GM12891 (cell line): ENCODE results near the gene CITED4. TPM values are rescaled to one million over a fixed set of nuclear protein-coding genes. Genes with fewer than 3 reads are reported as not detected.

Source experiments
- DNase-seq: peaks from one replicate; pipeline ENCODE4 v3.0.0; 2011; ENCODE audit warnings: low spot score; ENCODE audit not compliant: insufficient read length
- FAIRE-seq: peaks from 2 replicates; lab custom pipeline; 2011; peaks lifted over from hg19 to GRCh38; lab: Jason Lieb, UNC
- PAX5 ChIP-seq: IDR thresholded peaks from 2 replicates; pipeline ENCODE4 v1.6.1; 2011; ENCODE audit warnings: low read length, moderate library complexity, mild to moderate bottlenecking; ENCODE audit not compliant: insufficient read depth, severe bottlenecking
- POLR2A ChIP-seq: IDR thresholded peaks from 2 replicates; pipeline ENCODE4 v1.6.1; 2011; ENCODE audit warnings: low read depth, low read length, control low read depth
- POLR2AphosphoS5 ChIP-seq: IDR thresholded peaks from 2 replicates; pipeline ENCODE4 v1.6.1; 2011; ENCODE audit warnings: low read depth, low read length, control low read depth
- POU2F2 ChIP-seq: IDR thresholded peaks from 2 replicates; pipeline ENCODE4 v1.6.1; 2011; ENCODE audit warnings: low read depth, mild to moderate bottlenecking, control low read depth, low read length, moderate library complexity
- SPI1 ChIP-seq: IDR thresholded peaks from 2 replicates; pipeline ENCODE4 v1.6.1; 2011; ENCODE audit warnings: low read depth, low read length, control low read depth
- TAF1 ChIP-seq: IDR thresholded peaks from 2 replicates; pipeline ENCODE4 v1.6.1; 2011; ENCODE audit warnings: low read depth, low read length, control low read depth
- polyA plus RNA-seq: library from polyadenylated mRNA; unstranded; fragments of >200 nt; gene quantifications from one replicate; pipeline ENCODE4 v1.2.1, GENCODE V29; 2012; ENCODE audit warnings: low read depth, missing spikeins, inconsistent platforms; ENCODE audit not compliant: missing spikeins

Gene CITED4, protein sequence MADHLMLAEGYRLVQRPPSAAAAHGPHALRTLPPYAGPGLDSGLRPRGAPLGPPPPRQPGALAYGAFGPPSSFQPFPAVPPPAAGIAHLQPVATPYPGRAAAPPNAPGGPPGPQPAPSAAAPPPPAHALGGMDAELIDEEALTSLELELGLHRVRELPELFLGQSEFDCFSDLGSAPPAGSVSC
- polyA plus RNA-seq: not detected

DNA sequence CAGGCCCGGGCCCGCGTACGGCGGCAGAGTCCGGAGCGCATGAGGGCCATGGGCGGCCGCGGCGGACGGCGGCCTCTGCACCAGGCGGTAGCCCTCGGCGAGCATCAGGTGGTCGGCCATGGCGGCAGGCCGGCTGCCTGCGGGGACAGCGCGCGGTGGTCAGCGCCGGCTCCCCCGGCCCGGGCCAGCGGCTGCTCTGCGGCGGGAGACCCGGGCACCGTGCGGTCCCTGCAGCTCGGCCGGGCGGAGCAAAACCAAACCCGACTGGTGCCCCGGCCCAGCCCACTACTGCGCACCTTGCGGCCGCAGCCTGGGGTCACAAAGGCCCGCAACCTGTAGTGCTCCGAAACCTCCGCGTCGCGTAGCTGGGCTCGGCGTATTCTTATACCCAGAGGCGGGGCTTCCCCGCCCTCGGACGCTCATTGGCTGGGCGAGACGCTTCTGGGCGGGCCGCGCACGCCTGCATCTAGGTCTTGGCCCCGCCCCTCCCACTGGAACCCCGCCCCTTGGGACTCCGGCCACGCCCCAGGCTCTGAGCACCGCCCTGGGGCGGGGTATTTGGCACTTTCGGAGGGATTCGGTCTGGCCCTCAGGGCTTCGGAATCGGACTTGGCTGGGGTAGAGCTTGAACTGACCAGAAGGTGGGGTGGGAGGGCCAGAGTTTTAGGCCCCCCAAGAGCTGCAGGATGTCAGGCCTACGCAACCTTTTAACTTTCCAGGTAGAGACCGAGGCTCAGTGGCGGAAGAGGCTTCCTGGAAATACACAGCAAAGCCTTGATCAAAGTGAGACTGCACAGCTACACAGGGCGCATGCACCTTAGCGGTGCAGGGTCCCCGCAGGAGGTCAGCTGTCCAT is at the start of gene CITED4:
CITED4 (minus strand) TSS at position 356 of the 856 bp plus-strand sequence; CDS start at position 120, 236 bp downstream.
- no peak for TF ChIP-seq POU2F2
- TF ChIP-seq SPI1: no peak
- no peak for TF ChIP-seq POLR2A
- no peak for TF ChIP-seq TAF1
- no peak for TF ChIP-seq POLR2AphosphoS5
- TF ChIP-seq PAX5: no peak
- FAIRE-seq (peak; percentile 89), DNase-seq (peak; percentile 93)

DNA sequence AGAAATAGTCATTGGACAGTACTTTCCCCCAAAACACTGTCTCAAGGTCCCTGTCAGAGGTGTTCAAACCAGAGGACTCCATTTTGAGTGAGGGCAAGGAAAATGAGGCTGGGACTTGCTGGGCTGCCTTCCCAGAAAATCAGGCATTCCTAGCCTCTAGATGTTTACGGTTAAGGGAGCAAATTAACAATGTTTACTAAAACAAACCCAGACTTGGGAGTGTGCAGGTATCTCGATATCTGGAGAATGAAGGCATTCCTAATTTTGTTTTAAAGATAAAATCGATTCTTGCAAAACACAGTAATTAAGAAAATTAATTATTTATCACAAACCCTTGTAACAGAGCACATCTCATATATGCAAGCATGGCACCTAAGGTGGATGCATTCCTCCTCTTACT is 48.9 kb upstream of the CITED4 start:
- TF ChIP-seq POU2F2 (no peak), TAF1 (no peak), SPI1 (no peak), PAX5 (no peak), POLR2A (no peak)
- FAIRE-seq: no peak

DNA sequence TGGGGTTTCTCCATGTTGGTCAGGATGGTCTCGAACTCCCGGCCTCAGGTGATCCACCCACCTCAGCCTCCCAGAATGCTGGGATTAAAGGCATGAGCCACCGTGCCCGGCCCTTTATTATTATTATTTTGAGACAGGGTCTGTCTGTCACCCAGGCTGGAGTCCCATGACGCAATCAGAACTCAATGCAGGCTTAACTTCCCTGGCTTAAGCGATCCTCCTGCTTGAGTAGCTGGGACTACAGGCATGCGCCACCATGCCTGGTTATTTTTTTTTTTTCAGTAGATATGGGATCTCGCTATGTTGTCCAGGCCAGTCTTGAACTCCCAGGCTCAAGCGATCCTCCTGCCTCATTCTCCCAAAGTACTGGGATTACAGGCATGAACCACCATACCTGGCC is 47.1 kb upstream of the CITED4 start:
- TF ChIP-seq POU2F2: no peak
- no peak for TF ChIP-seq POLR2A
- TF ChIP-seq POLR2AphosphoS5: no peak
- TF ChIP-seq SPI1: no peak
- no peak for TF ChIP-seq TAF1
- DNase-seq (no peak), FAIRE-seq (no peak)

More for the DNA sequence above, 48.9 kb upstream of the CITED4 start:
- DNase-seq: no peak

DNA sequence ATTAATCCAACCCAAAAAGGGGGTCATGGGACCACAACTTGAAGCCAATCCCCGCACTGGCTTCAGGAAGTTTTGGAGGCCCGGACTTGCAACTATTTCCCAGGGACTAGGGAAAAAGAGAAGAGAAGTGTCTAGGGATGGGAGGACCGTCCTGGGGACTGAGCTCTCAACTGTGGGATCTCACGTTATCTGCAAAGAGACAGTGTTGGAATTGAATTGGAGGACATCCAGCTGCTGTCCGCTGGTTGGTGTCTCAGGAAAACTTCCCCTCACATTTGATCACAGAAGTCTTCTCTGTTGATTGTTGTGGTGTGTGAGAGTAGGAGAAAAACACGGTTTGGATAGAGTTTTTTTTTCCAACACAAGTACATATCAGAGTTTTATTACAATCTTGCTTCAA is 46.2 kb upstream of the CITED4 start:
- FAIRE-seq: no peak
- DNase-seq: no peak
- no peak for TF ChIP-seq SPI1
- TF ChIP-seq POU2F2: no peak
- no peak for TF ChIP-seq PAX5
- no peak for TF ChIP-seq POLR2AphosphoS5
- no peak for TF ChIP-seq POLR2A
- no peak for TF ChIP-seq TAF1

DNA sequence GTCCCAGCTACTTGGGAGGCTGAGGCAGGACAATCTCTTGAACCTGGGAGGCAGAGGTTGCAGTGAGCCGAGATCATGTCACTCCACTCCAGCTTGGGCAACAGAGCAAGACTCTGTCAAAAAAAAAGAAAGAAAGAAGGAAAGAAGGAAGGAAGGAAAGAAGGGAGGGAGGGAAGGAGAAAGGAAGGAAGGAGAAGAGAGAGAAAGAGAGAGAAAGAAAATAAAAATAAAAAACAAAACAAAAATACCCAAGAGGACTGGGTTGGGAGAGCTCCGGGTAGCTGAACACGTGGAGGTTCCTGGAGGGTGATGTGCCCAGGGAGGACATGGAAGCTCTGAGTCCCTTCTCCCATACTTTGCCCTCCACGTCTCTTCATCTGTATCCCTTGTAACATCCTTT is 45.7 kb upstream of the CITED4 start:
- no peak for FAIRE-seq
- no peak for DNase-seq
- no peak for TF ChIP-seq SPI1
- TF ChIP-seq PAX5: no peak
- no peak for TF ChIP-seq POLR2AphosphoS5
- no peak for TF ChIP-seq TAF1
- TF ChIP-seq POU2F2: no peak
- TF ChIP-seq POLR2A: no peak

DNA sequence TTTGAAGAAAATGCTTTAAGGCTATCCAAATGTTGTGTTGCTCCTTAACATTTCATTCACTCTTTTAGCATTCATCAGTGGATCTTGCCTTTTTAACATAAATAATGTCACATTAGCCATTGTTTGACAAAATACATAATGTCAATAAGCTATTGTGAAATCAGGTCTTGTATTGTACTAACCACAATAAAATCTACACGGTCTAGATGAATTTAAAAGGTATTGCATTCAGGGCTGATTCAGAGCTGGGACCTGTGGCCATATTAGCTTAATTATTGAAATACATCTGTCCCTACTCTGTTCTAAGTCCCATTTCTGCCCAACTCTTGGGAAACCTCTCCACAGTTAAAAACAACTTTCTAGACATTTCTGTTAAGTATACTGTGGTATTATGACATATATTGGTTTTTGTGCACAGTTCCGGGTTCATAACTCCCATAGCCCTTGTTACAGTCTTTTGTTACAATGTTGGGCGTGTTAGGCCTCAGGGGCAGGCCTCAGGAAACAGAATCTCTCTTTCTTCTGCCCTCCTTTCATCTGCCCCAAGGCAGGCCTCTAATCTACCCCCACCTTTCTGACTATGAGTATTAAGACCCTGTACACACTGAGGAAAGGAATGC is 44.7 kb upstream of the CITED4 start:
- FAIRE-seq (no peak), DNase-seq (no peak)
- TF ChIP-seq POLR2AphosphoS5 (no peak), SPI1 (no peak), POU2F2 (no peak), POLR2A (no peak), TAF1 (no peak), PAX5 (no peak)

DNA sequence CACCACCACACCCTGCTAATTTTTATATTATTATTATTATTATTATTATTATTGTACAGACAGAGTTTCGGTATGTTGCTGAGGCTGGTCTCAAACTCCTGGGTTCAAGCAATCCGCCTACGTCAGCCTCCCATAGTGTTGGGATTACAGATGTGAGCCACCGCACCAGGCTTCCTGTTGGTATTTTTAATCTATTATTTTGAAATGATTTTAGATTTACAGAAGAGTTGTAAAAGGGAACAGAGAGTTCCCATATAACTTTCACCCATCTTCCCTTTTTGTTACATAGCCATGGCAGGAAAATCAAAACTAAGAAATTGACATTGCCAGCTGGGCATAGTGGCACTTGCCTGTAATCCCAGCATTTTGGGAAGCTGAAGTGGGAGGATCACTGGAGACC is 42.9 kb upstream of the CITED4 start:
- no peak for TF ChIP-seq PAX5
- no peak for TF ChIP-seq SPI1
- no peak for TF ChIP-seq POLR2A
- no peak for TF ChIP-seq POU2F2
- no peak for TF ChIP-seq TAF1
- TF ChIP-seq POLR2AphosphoS5: no peak
- FAIRE-seq (no peak), DNase-seq (no peak)

DNA sequence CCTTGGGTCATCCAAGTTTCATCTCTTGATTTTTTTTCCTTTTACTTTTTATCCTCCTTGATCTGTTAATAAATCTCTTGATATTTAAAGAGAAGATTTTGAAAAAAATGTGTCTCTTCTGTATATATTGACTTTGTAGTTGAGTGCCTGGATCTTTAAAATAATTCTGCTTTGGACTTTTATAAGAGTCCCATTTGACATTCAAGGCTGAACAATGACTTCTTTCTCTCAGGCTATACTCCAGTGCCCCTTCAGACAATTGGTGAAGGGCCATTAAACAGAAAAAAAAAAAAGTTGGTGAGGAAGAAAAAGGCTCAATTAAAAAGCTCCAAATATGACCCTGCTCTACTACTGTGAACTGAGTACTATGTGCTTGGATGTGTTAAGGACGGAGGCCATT is 40.9 kb upstream of the CITED4 start:
- TF ChIP-seq POU2F2 (no peak), SPI1 (no peak), TAF1 (no peak), PAX5 (no peak), POLR2AphosphoS5 (no peak), POLR2A (no peak)
- FAIRE-seq: no peak

More for the DNA sequence above, 40.9 kb upstream of the CITED4 start:
- no peak for DNase-seq
